Measurements from ENCODE around the gene NFIB. TPM values are rescaled to one million over a fixed set of nuclear protein-coding genes. Genes with fewer than 3 reads are reported as not detected.

NFIB gene
- polyA plus RNA-seq, 2 of the 4 experiments (the other 2 are of a cell fraction) = 10.7 to 21.7 TPM

DNA sequence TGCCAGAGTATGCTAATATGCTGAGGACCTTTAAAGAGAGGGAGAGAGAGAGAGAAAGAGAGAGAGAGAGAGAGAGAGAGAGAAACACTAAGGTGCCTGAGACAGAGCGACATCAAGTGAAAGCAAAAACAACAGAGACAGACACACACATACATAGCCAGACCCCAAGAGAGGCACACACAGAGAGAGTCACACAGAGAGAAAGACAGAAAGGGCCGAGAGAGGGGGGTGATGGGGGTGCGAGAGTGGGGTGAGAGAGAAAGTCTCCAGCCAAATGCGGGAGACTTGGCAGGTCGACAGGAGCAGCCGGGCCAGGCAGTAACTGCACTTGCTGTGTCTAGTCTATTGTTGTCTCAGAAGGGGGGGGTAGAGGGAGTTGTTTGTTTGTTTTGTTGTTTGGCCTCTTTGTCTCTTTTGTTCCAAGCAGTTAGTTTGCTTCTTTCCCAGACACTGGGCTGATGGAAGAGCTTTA, 30.1 kb upstream of the NFIB start:
- no peak overlapping the region for H3K4me3 ChIP-seq
- CTCF ChIA-PET = interaction anchor here (0.6 to 2.4 kb wide), 2 partner anchors 9 to 578 kb away, joined by 3 to 18 read pairs; no protein-coding TSS in a partner anchor
- peak overlapping the region; percentile 42 for H3K4me2 ChIP-seq
- TF ChIP-seq JUNB (IDR thresholded peaks at IDR 0.05) (no peak), PBX3 (IDR thresholded peaks at IDR 0.05) (no peak), TP53 (CRISPR knock-in tag; IDR thresholded peaks at IDR 0.05) (no peak), EHMT2 (IDR thresholded peaks at IDR 0.05; ENCODE audit: low read depth) (no peak), RAD21 (conservative IDR thresholded peaks at IDR 0.05 in 1 of 2, IDR thresholded peaks at IDR 0.05 in 1 of 2) (no peak), POLR2A (IDR thresholded peaks at IDR 0.05; ENCODE audit: low read length) (no peak), KDM5A (IDR thresholded peaks at IDR 0.05) (no peak), RARB (CRISPR knock-in tag; IDR thresholded peaks at IDR 0.05) (no peak), SREBF2 (IDR thresholded peaks at IDR 0.05) (no peak), CHD4 (IDR thresholded peaks at IDR 0.05; ENCODE audit: borderline replicate concordance) (no peak), JUN (IDR thresholded peaks at IDR 0.05) (no peak), MAZ (IDR thresholded peaks at IDR 0.05; ENCODE audit: borderline replicate concordance, low read depth, low read length) (no peak)
- peak in 1 of 2 experiments; percentile 33 for DNase-seq (ENCODE audit: low read depth in 1 of 2, low spot score in 1 of 2)
- H3K4me1 ChIP-seq = peaks cover 10% of the 10 kb centered on the region; the same call in 1 of the 3 replicates
- H3K27ac ChIP-seq = no peak overlapping the region
- POLR2A ChIA-PET = no interaction called here
- WGBS (ENCODE audit: missing lambda C conversion rate) = 32% methylated on average over 6 of the region's 6 CpGs
- no peak for FAIRE-seq
- no peaks in the 10 kb centered on the region for H3K9me3 ChIP-seq
- ATAC-seq = peak in 1 of 2 experiments; percentile 4; a peak in 1 of 6 replicates

- no peak for DNase-seq (ENCODE audit: low read depth in 1 of 2, low spot score in 1 of 2)
- H3K9me3 ChIP-seq = no peaks in the 10 kb centered on the region
- H3K4me1 ChIP-seq = peaks cover 10% of the 10 kb centered on the region; the same call in 1 of the 3 replicates
- H3K4me3 ChIP-seq = no peak overlapping the region
- H3K4me2 ChIP-seq = peak overlapping the region; percentile 42
- POLR2A ChIA-PET = no interaction called here
- no peak overlapping the region for H3K27ac ChIP-seq
- ATAC-seq = no peak
- no peak for FAIRE-seq
- no peak for TF ChIP-seq SMC3 (IDR thresholded peaks at IDR 0.05)
- TF ChIP-seq HOXB5 (CRISPR knock-in tag; IDR thresholded peaks at IDR 0.05) = no peak
- no peak for TF ChIP-seq HES2 (IDR thresholded peaks at IDR 0.05)
- no peak for TF ChIP-seq TP53 (CRISPR knock-in tag; IDR thresholded peaks at IDR 0.05)
- no peak for TF ChIP-seq CBX2 (IDR thresholded peaks at IDR 0.05; ENCODE audit: borderline replicate concordance, low read depth)
- no peak for TF ChIP-seq RFX5 (IDR thresholded peaks at IDR 0.05)
- TF ChIP-seq MAFK (IDR thresholded peaks at IDR 0.05; ENCODE audit: partially characterized antibody) = no peak
- no peak for TF ChIP-seq NPAS2 (CRISPR knock-in tag; IDR thresholded peaks at IDR 0.05; ENCODE audit: borderline replicate concordance)
- no peak for TF ChIP-seq GATA3 (IDR thresholded peaks at IDR 0.05; ENCODE audit: borderline replicate concordance)
- TF ChIP-seq RARB (CRISPR knock-in tag; IDR thresholded peaks at IDR 0.05) = no peak
- no peak for TF ChIP-seq CHD2 (IDR thresholded peaks at IDR 0.05; ENCODE audit: low read length, partially characterized antibody)
- TF ChIP-seq JUN (IDR thresholded peaks at IDR 0.05) = no peak
- no peak for TF ChIP-seq HOXB13 (CRISPR knock-in tag; IDR thresholded peaks at IDR 0.05; ENCODE audit: low read depth)
- TF ChIP-seq CEBPB (IDR thresholded peaks at IDR 0.05) = no peak
- no peak for TF ChIP-seq RNF2 (IDR thresholded peaks at IDR 0.05; ENCODE audit: borderline replicate concordance, low read depth)
- no peak for TF ChIP-seq NR3C1 (IDR thresholded peaks at IDR 0.05)
- TF ChIP-seq EHF (CRISPR knock-in tag; IDR thresholded peaks at IDR 0.05) = no peak
- WGBS (ENCODE audit: missing lambda C conversion rate) = 68% methylated on average over 4 of the region's 5 CpGs
- CTCF ChIA-PET = interaction anchor here (2.4 kb wide), 1 partner anchor 10 kb away, joined by 18 read pairs; no protein-coding TSS in a partner anchor
These were observed 29.5 kb upstream of the NFIB start for GRCh38 chr9:14343261-14344031.

Data from A549 (cell line).